H54 (cell line): Measurements from ENCODE around the gene RRP9.
A peak's percentile ranks its signal among the peaks of the same experiment; 100 is the strongest.
"Not testable (repeated sequence)": the region's sequence is repeated elsewhere in the genome, so short reads cannot be mapped to it uniquely, and the experiment has no call there.

Experiments
- DNase-seq: peaks from one replicate; pipeline ENCODE4 v3.0.0; 2011; ENCODE audit warnings: low spot score, mixed read lengths; ENCODE audit not compliant: insufficient read length
- FAIRE-seq: peaks from 3 replicates; lab custom pipeline; 2011; peaks lifted over from hg19 to GRCh38; lab: Jason Lieb, UNC
- POLR2A ChIP-seq: IDR thresholded peaks from 2 replicates; pipeline ENCODE4 v1.6.1; 2011; ENCODE audit warnings: low read depth, mild to moderate bottlenecking, low read length

The RRP9 gene

GRCh38 chr3:51941798-51942602 lies at the start of gene RRP9, which contains the start of gene PARP3:
RRP9 (minus strand) TSS chr3:51941904; CDS start chr3:51941867, 37 bp downstream.
PARP3 (plus strand) TSS chr3:51942363; CDS start chr3:51943356, 993 bp downstream.
- FAIRE-seq (peak; percentile 92), DNase-seq (peak; percentile 99)
- peak; percentile 82 for TF ChIP-seq POLR2A

GRCh38 chr3:51990501-51990971 lies 48.8 kb upstream of the RRP9 start:
- not testable (repeated sequence) for FAIRE-seq, DNase-seq

- FAIRE-seq (no peak), DNase-seq (no peak)
- no peak for TF ChIP-seq POLR2A
These were observed 46.8 kb upstream of the RRP9 start for GRCh38 chr3:51988286-51989146.

GRCh38 chr3:51987568-51987967 lies 45.9 kb upstream of the RRP9 start:
- no peak for TF ChIP-seq POLR2A
- no peak for FAIRE-seq
- no peak for DNase-seq

GRCh38 chr3:51986010-51986947 lies 44.6 kb upstream of the RRP9 start:
- FAIRE-seq: no peak
- no peak for TF ChIP-seq POLR2A
- no peak for DNase-seq

GRCh38 chr3:51985063-51985462 lies 43.4 kb upstream of the RRP9 start:
- no peak for DNase-seq
- no peak for FAIRE-seq
- no peak for TF ChIP-seq POLR2A

- TF ChIP-seq POLR2A: no peak
- no peak for FAIRE-seq
- DNase-seq: no peak
These were observed 42.6 kb upstream of the RRP9 start for GRCh38 chr3:51984269-51984647.

GRCh38 chr3:51983578-51984268 lies 42.0 kb upstream of the RRP9 start:
- DNase-seq: no peak
- no peak for FAIRE-seq
- no peak for TF ChIP-seq POLR2A

GRCh38 chr3:51982838-51983577 lies 41.3 kb upstream of the RRP9 start, which contains the start of gene ACY1:
ACY1 (plus strand) TSS chr3:51983535; CDS start chr3:51984065, 530 bp downstream.
- peak; percentile 59 for TF ChIP-seq POLR2A
- FAIRE-seq (no peak), DNase-seq (peak; percentile 95)

- no peak for FAIRE-seq
- TF ChIP-seq POLR2A: no peak
- peak; percentile 81 for DNase-seq
These were observed 40.7 kb upstream of the RRP9 start for GRCh38 chr3:51982352-51982837.

GRCh38 chr3:51980253-51980652 lies 38.5 kb upstream of the RRP9 start:
- TF ChIP-seq POLR2A: no peak
- no peak for FAIRE-seq
- no peak for DNase-seq

- DNase-seq (no peak), FAIRE-seq (no peak)
- no peak for TF ChIP-seq POLR2A
These were observed 36.4 kb upstream of the RRP9 start for GRCh38 chr3:51978143-51978502.
